Ureter (tissue), 1 donor: ENCODE results near the gene ZDHHC21. TPM values are rescaled to one million over a fixed set of nuclear protein-coding genes. Genes with fewer than 3 reads are reported as not detected.
A peak's percentile ranks its signal among the peaks of the same experiment; 100 is the strongest.

Experiments used
- DNase-seq: peaks from one replicate; pipeline ENCODE4 v3.0.0-alpha.2; 2020; ENCODE audit warnings: low spot score
- total RNA-seq: library from RNA; stranded (reverse); gene quantifications from one replicate; pipeline ENCODE4 v1.2.4, GENCODE V29; 2023
- donor health status: DM: yes; HTN: yes; CAD: no.

The ZDHHC21 gene
- 21.7 TPM for total RNA-seq

DNA sequence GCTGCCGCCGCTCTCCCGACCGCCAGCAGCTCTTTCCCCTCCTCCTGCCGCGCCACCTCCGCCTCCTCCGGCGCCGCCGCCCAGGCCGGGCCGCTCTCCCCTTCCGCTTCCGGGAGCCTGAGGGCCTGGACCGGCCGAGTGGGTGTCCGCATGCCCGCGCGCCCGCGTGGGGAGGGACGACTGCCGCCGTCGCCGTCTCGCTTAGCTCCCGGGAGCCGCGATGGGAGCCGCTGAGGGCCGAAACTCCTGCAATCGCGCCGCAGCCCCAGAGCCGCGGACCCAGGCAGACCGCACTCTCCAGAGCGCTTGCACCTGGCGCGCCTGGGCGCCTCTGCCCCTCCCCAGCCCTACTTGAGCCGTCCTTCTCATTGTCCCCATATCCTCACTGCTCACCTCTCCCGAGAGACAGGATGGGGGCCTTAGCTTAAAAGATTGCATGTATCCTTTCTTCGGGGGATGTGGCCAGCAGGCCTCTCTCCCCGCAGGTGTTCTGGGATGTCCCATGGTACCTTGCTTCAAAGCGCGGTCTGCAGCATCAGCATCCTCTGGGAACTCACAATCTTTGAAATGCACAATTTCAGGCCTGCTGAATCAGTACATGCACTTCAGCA is at the start of gene ZDHHC21:
Gene ZDHHC21 (minus strand): TSS at position 182 of the 611 bp plus-strand sequence. CDS start 19,092 bp downstream, outside the sequence.
- DNase-seq: peak; percentile 75

DNA sequence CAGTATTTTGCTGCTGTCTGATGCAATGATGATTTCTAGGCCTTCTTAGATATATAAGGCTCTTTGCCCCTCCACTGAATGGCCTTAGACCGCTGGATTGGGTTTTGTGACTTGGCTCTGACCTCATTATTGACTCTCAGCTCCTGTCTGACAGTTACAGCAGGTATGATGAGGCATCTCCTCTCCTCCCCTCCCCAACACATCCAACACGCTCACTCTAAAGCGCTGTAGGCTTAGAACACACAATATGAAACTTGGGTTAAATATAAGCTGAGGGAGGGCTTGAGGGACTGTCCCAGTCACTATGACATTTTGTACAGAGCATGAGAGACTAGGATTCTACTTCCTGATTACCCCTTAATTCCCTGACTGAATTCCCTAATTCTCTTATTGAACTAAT is 48.1 kb upstream of the ZDHHC21 start:
- no peak for DNase-seq

- no peak for DNase-seq
Measured at GRCh38 chr9:14733133-14733532, 39.9 kb upstream of the ZDHHC21 start.

DNA sequence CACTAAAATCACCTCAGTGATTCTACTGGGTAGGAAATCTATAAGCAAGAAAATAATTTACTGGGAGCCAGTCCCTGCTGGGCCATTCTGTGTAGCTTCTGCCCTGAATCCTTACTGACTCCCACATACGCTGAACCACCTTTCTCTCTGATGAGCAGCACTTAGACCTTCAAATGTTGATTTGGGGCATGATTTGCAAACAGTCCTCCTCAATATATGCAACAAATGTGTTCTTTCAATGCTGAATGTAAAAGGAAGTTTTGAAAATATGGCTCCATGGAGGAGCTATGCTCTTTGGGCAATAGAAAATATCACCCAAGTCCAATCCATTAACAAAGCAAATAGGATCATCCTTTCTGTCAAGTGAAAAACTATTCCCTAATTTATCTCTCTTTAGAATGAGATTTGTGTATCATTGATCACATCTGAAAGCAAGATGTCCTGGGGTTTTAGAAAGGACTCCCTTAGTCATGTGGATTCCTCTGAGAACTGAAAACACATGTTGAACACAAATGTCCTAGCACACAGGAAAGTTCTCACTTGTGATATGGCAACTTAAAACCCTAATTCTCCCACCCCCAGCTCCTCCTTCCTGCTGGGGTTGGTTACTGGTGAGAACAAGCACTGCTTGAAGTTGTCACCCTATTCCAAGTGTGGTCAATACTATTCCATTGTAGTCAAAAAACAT is 38.2 kb upstream of the ZDHHC21 start:
- DNase-seq: no peak

DNA sequence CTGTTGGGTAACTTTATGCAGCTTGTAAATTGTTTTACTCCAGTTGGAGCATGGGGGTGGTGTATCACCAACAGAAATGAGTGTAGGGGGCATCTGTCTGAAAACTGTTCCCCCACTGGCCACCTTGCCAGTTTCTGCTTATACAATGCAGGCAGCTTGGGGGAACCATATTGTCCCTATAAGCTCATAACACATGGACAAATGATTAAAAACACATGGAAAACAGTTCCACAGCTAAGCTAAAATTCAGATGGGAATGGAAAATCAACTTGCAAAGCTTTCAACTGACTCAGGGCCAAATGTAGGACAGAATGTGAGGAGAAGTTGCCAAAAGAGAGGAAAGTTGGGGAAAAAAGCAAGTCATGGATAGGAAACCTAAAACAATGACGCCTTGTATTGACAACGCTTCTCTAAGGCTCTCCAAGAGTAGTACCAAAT is 37.2 kb upstream of the ZDHHC21 start:
- no peak for DNase-seq

GRCh38 chr9:14723301-14723700 is 30.1 kb upstream of the ZDHHC21 start:
- no peak for DNase-seq

DNA sequence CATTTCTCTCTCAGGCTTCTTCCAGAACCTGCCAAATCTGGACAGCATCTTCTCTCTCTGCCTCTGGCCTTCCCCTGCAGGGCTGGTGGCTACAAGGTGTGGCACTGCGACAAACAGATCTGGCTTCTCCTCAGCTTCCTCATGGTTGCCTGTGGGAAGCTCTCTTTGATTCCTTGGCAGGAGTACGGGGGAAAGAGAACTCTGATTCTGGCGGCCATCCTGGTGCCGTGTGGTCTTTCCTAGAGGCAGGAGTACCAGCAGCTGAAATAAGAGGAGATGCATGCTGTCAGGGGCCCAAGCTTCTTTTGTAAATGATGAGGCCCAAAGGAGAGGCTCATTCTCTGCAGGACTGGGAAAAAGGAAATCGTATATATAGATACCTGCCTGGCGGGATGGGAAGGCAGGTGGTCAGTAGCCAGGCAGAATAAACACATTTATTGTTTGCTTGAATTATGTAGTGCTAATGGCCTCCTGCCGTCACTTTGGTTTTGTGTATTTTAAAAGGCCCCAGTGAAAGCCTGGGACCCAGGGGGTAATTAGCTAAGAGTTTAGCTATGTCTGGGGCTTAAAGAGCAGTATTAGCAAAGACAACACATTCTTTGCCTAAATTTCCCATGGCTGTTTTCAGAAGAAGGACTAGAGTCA is 29.3 kb upstream of the ZDHHC21 start, which contains the start of gene CER1:
Gene CER1 (minus strand): TSS at position 343 of the 645 bp plus-strand sequence. CDS start 61 bp downstream, at position 282.
- DNase-seq: no peak

DNA sequence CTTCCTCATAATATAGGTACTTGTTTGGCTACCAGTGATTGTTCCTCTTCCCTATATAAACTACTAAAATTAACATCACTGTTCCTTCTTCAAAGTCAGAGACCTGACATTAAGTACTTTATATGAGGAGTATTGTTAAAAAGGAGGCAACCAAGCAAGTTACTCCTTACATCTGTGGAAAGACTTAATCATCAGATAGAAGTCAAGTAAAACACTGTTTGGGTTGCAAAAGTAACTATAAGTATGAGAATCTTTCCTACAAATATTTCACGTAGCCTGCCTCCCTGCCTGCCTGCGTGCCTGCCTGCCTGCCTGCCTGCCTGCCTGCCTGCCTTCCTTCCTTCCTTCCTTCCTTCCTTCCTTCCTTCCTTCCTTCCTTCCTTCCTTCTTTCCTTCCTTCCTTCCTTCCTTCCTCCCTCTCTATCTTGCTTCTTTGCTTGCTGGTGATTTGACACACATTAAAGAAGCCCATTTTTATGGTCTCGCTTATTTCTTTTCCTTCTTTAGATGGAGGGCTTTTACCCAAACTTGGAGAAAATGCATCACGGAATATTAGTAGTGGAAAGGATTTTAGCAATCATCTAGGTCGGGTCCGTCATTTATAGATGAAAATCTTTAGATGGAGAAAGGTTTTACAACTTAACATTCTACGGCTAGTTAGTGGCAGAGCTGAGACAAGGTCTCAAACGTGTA is 26.1 kb upstream of the ZDHHC21 start:
- DNase-seq: no peak

DNA sequence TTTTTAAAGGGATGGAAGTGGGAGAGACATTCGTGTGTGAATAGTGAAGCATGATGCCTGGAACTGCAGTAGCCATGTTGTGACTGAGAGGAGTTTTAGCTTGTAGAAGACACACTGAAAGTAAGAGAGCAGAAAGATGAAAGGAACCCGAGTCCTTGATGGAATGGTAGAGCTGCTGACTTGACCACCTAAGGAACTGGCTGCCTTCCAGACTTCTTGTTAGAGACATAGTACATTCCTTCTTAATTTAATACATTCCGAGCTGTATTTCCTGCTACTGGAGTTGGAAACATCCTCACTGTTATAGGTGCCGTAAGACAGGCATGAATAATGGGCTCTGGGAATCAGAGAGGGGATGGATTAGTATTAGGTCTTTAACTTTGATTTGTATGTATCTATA is 21.9 kb upstream of the ZDHHC21 start:
- DNase-seq: no peak

- no peak for DNase-seq
Measured at GRCh38 chr9:14713187-14713767, 20.0 kb upstream of the ZDHHC21 start.

DNA sequence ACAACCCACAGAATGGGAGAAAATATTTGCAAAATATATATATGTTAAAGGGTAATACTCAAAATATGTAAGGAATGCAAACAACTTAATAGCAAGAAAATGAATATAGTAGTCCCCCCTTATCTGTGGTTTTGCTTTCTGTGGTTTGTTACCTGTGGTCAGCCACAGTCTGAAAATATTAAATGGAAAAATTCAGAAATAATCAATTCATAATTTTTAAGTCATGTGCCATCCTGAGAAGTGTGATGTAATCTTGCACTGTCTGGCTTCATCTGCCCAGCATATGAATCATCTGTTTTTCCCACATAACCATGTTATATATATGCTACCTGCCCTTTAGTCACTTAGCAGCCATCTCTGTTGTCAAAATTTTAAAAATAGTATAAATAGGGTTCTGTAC is 17.6 kb upstream of the ZDHHC21 start:
- DNase-seq: no peak

GRCh38 chr9:14706530-14707140 is 13.4 kb upstream of the ZDHHC21 start:
- no peak for DNase-seq

GRCh38 chr9:14705079-14705478 is 11.8 kb upstream of the ZDHHC21 start:
- DNase-seq: no peak

DNA sequence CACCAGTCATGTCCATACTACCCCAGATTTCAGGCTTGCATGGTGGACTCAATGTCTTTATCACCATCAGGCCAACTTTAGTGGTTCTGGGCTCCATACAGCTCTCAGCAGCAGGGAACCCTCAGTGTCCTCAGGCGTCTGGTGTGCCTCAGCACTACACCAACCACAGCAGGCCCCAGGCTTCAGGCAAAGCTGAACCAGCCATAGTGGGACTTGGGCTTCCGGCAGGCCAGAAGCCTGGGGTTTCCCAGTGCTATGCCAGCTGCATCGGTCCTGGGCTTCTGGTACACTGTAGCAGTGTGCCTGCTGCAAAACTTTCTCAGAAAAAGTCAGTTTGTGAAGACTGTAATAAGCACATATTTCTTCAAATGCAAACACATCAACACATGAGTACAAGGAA is 11.0 kb upstream of the ZDHHC21 start:
- DNase-seq: no peak

- no peak for DNase-seq
Measured at GRCh38 chr9:14702200-14702720, 9.0 kb upstream of the ZDHHC21 start.

GRCh38 chr9:14692470-14693250 is 572 bp downstream of the ZDHHC21 start:
- peak; percentile 41 for DNase-seq

DNA sequence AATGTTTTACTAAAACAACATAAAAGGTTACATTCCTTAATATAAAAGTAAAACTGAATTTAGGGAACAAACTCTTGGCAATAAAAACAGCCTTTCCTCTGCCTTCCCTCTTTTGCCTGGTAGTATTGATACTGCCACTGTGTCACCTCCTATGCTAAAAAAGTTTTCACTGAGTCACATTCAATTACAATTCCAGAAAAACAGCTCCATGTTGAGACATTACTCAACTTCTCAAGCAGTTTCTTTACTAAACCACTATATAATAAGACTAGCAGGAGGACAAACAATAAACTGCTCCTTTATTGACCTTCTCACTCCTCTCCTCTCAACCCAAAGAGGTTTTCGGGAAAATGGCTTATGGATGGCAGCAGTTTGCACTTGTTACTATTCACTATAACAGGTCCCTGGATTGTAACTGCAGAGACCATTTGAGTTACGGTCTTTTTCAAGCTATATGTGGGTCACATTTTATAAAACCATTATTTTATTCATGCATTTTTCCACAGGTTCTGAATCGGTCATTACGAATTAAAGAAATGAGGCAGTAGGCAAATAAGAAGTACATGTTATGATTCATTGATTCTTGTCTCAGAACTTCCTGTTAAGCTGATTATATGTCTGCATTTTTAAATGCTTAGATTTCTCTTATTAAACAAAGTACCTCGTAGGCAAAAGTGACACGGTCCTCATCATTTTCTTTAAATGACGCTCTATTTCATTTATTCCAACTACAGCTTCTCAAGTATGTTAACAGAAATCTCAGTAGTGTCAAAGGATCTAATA is 2.1 kb downstream of the ZDHHC21 start:
- DNase-seq: no peak

- DNase-seq: no peak
Measured at GRCh38 chr9:14687042-14687719, 6.1 kb downstream of the ZDHHC21 start.

DNA sequence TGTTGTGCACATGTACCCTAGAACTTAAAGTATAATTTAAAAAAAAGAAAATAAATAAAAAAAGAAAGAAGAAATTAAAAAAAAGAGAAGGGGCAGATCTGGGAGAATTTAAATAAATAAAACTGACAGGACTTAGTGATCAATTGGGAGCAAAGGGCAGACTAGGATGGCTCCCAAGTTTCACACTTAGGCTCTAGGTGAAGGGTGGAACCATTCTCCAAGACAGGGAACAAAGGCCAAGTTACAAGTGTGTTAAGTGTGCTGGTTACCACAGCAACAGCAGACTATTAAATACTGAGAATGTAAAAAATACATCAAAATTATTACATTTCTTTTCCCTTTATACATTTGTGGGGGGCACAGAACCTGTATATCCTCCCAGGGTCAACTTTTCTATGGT is 7.1 kb downstream of the ZDHHC21 start:
- DNase-seq: no peak
